ENCODE measurements around the gene CDH23.

DNA sequence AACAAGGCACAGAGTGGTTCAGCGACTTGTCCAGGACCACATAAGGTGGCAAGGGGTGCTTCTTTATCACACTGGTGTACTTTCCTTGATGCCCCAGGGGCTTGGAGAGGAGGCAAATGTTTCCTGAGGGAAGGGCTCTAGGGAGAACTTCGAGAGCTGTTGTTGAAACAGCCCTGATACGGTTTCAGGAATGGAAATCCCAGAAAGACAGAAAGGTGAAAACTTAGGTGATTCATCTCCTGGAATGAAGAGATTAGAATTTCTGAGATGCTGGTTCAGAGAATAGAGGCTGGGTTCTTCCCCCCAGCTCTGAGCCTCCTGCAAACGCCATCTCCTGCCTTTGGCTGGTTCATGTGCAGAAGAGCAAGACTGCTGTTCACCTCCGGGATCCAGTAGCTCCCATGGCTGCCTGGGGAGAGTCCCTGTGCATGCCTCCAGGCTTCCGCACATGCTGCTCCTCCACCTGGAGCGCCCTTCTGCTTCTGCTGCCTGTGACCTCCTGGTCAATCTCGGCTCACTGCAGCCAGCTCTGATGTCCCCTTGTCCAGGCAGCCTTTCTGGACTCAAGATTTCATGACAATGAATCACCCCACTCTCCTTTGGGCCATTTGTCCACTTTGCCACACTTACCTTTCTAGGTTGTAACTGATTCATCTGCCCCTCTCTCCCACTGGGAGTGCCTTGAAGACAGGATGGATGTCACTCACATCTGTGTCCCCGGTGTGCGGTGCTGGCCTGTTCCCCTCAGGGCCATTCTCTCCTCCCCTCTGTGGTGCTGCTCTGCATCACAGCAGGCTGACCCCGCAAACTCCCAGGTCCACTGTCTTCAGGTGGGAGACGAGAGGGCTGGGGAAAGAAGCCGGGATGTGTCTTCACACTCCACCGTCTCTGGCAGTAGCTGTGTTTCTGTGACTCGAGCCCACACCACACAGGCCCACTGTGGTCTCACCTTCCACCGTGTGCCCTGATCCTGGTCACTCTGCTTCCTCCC, 3.6 kb upstream of the CDH23 start:
- TF ChIP-seq, protein P1, sequence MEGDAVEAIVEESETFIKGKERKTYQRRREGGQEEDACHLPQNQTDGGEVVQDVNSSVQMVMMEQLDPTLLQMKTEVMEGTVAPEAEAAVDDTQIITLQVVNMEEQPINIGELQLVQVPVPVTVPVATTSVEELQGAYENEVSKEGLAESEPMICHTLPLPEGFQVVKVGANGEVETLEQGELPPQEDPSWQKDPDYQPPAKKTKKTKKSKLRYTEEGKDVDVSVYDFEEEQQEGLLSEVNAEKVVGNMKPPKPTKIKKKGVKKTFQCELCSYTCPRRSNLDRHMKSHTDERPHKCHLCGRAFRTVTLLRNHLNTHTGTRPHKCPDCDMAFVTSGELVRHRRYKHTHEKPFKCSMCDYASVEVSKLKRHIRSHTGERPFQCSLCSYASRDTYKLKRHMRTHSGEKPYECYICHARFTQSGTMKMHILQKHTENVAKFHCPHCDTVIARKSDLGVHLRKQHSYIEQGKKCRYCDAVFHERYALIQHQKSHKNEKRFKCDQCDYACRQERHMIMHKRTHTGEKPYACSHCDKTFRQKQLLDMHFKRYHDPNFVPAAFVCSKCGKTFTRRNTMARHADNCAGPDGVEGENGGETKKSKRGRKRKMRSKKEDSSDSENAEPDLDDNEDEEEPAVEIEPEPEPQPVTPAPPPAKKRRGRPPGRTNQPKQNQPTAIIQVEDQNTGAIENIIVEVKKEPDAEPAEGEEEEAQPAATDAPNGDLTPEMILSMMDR (IDR thresholded peaks at IDR 0.05), result no peak
- no peak for TF ChIP-seq ZFX (IDR thresholded peaks at IDR 0.05; ENCODE audit: borderline replicate concordance)

Data from 22Rv1 (cell line).